Gastroesophageal sphincter (tissue), 3 donors: ENCODE results near the gene GINS2.

Experiments used
- EP300 ChIP-seq: sonication (generic); formaldehyde crosslinking; IDR thresholded peaks from one replicate; pipeline ENCODE4 v1.6.1; 2017; ENCODE audit warnings: antibody characterized with exemption, mild to moderate bottlenecking
- POLR2A ChIP-seq, 2 donors: fragments of 450-650 bp; IDR thresholded peaks; one replicate each; pipeline ENCODE4 v1.6.1; 2017; ENCODE audit warnings: antibody characterized with exemption in 2 of 2, mild to moderate bottlenecking in 2 of 2, moderate library complexity in 1 of 2
- TF ChIP-seq, protein P1 (sequence below), 4 experiments: fragments of 200-600 bp in 2 of 4; fragments of 450-650 bp in 2 of 4; sonication (generic) in 1 of 4; IDR thresholded peaks; one replicate each; pipeline ENCODE4 v1.5.1; 2017 to 2019; ENCODE audit warnings: antibody characterized with exemption in 4 of 4, mild to moderate bottlenecking in 2 of 4, moderate library complexity in 2 of 4

DNA sequence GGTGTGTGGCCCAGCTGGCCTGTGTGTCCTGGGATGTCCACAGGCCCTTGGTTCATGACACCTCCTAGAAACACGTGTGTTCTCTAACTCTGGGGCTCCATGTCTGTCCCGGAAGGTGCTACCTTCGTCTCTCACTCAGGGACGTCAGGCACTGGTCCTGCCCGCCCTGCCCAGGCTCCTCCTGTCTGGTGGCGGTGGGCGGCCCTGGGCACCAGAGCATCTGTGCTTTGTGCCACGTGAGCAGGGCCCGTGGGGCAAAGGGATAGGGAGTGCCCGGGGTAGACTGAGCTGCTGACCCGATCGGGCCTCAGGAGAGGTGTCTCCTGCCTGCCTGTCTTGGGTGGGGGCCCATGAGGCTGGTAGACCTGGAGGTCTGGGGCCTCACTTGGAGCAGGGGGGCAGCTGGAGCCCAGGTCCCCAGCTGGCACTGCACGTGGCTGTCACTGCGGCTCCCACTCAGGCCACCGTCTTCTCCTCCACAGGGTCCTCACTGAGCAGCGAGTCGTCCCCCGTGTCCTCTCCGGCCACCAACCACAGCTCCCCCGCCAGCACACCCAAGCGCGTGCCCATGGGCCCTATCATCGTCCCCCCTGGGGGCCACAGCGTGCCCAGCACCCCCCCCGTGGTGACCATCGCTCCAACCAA, 40.6 kb downstream of the GINS2 start:
- TF ChIP-seq EP300: no peak
- no peak for TF ChIP-seq POLR2A (IDR thresholded peaks at IDR 0.05)
- TF ChIP-seq, protein P1, sequence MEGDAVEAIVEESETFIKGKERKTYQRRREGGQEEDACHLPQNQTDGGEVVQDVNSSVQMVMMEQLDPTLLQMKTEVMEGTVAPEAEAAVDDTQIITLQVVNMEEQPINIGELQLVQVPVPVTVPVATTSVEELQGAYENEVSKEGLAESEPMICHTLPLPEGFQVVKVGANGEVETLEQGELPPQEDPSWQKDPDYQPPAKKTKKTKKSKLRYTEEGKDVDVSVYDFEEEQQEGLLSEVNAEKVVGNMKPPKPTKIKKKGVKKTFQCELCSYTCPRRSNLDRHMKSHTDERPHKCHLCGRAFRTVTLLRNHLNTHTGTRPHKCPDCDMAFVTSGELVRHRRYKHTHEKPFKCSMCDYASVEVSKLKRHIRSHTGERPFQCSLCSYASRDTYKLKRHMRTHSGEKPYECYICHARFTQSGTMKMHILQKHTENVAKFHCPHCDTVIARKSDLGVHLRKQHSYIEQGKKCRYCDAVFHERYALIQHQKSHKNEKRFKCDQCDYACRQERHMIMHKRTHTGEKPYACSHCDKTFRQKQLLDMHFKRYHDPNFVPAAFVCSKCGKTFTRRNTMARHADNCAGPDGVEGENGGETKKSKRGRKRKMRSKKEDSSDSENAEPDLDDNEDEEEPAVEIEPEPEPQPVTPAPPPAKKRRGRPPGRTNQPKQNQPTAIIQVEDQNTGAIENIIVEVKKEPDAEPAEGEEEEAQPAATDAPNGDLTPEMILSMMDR (IDR thresholded peaks at IDR 0.05): no peak
